ENCODE data around the gene MCM10. TPM values are rescaled to one million over a fixed set of nuclear protein-coding genes. Genes with fewer than 3 reads are reported as not detected.

Gene MCM10
- total and polyA plus RNA-seq, 2 of the 8 experiments (the other 6 are each of a cell fraction or from before 2014, with no cell fraction given) = 9.8 to 60.3 TPM

GRCh38 chr10:13191362-13191761 lies 30.0 kb downstream of the MCM10 start:
- H2BK5ac ChIP-seq (ENCODE audit: low read depth, low read length) = no peak overlapping the region
- H3K79me1 ChIP-seq (ENCODE audit: low read depth, low read length) = no peaks in the 10 kb centered on the region
- no peak overlapping the region for H2AFZ ChIP-seq (ENCODE audit: low read length)
- no peak overlapping the region for H4K91ac ChIP-seq (replicated peaks; ENCODE audit: insufficient read length, low read length)
- H3K14ac ChIP-seq (ENCODE audit: insufficient read length) = no peak overlapping the region
- peaks cover 0 to 2% of the 10 kb centered on the region in 2 experiments for H4K20me1 ChIP-seq (replicated peaks in 1 of 2; ENCODE audit: control insufficient read depth in 1 of 2, insufficient read depth in 2 of 2, low read length in 2 of 2)
- peaks cover 36 to 90% (median 73%) of the 10 kb centered on the region in 4 experiments for H3K36me3 ChIP-seq (ENCODE audit: control insufficient read depth in 2 of 4, insufficient read depth in 4 of 4, low read length in 3 of 4)
- TF ChIP-seq SAP30 (IDR thresholded peaks at IDR 0.05; ENCODE audit: insufficient read depth, insufficient replicate concordance, low read length) (no peak), CBX5 (IDR thresholded peaks at IDR 0.05; ENCODE audit: low read depth, low read length) (no peak), POU5F1 (IDR thresholded peaks at IDR 0.05; ENCODE audit: low read depth, low read length) (no peak), KDM1A (IDR thresholded peaks at IDR 0.05; ENCODE audit: borderline replicate concordance, low read length) (no peak), TAF1 (IDR thresholded peaks at IDR 0.05; ENCODE audit: low read depth, low read length) (no peak), MAX (IDR thresholded peaks at IDR 0.05) (no peak), POLR2A (IDR thresholded peaks at IDR 0.05; ENCODE audit: control extremely low read depth in 1 of 2, low read depth in 2 of 2, low read length in 2 of 2) (no peak), KDM4A (IDR thresholded peaks at IDR 0.05; ENCODE audit: low read depth, low read length, severe bottlenecking) (no peak), JUN (IDR thresholded peaks at IDR 0.05; ENCODE audit: low read depth, low read length) (no peak)
- no peak overlapping the region for H2BK15ac ChIP-seq (ENCODE audit: low read length)
- no peaks in the 10 kb centered on the region for H3K79me2 ChIP-seq (ENCODE audit: control insufficient read depth in 1 of 2, insufficient read depth in 2 of 2, low read length in 2 of 2)
- no peak overlapping the region for H3K23ac ChIP-seq (ENCODE audit: insufficient read length)
- no peaks in the 10 kb centered on the region for H3K27me3 ChIP-seq (replicated peaks in 1 of 4; ENCODE audit: control insufficient read depth in 3 of 4, extremely low read depth in 1 of 4, insufficient read depth in 3 of 4, low read length in 3 of 4)
- H3K27ac ChIP-seq (ENCODE audit: low read depth, low read length) = no peak overlapping the region
- no peak overlapping the region for H2BK20ac ChIP-seq (ENCODE audit: low read length)
- CTCF ChIA-PET (ENCODE audit: partially characterized antibody) = no interaction called here
- POLR2A ChIA-PET (ENCODE audit: partially characterized antibody) = interaction anchor here (0.6 to 1.1 kb wide), 3 partner anchors 10 to 996 kb away, joined by 3 to 4 read pairs (median 3); partner anchors contain the start of genes CDC123 and NUDT5
- H4K5ac ChIP-seq (ENCODE audit: insufficient read length, low read depth, low read length) = no peak overlapping the region
- no peak overlapping the region for H2BK120ac ChIP-seq (replicated peaks; ENCODE audit: low read depth, low read length)
- H4K8ac ChIP-seq (ENCODE audit: extremely low read depth, insufficient read depth, low read length) = no peak overlapping the region
- DNase-seq (ENCODE audit: low read depth in 1 of 2, low spot score in 2 of 2) (no peak), FAIRE-seq (peak; percentile 7)
- WGBS, 2 experiments (ENCODE audit: extremely low coverage in 1 of 2, insufficient coverage in 1 of 2, insufficient read length in 1 of 2, insufficient replicate concordance in 2 of 2, low coverage in 1 of 2, low lambda C conversion rate in 2 of 2, missing lambda C conversion rate in 1 of 2) = 97% methylated on average over 5 of the region's 5 CpGs; no CpG with 5 or more reads in 1 of the 2 experiments
- no peak overlapping the region for H3K18ac ChIP-seq (ENCODE audit: extremely low read depth, low read length)
- no peaks in the 10 kb centered on the region for H3K23me2 ChIP-seq (ENCODE audit: low read depth, low read length)
- no peaks in the 10 kb centered on the region for H3K9me3 ChIP-seq (ENCODE audit: insufficient read depth in 2 of 2, low read depth in 1 of 2, low read length in 1 of 2)
- no peak overlapping the region for H3K9ac ChIP-seq (replicated peaks in 1 of 4; ENCODE audit: extremely low read depth in 1 of 4, low read depth in 3 of 4, low read length in 3 of 4)
- H2AK5ac ChIP-seq (ENCODE audit: low read depth, low read length) = no peak overlapping the region
- H3K4ac ChIP-seq (replicated peaks; ENCODE audit: insufficient read length, low read depth, low read length) = no peak overlapping the region
- H3K4me3 ChIP-seq (ENCODE audit: extremely low read depth in 1 of 4, insufficient read depth in 2 of 4, low read depth in 3 of 4, low read length in 4 of 4) = no peak overlapping the region
- H2BK12ac ChIP-seq (ENCODE audit: low read depth, low read length) = no peak overlapping the region
- no peak overlapping the region for H3K4me2 ChIP-seq (ENCODE audit: insufficient read depth in 1 of 2, low read depth in 2 of 2, low read length in 2 of 2)
- no peak overlapping the region for H3K56ac ChIP-seq (replicated peaks; ENCODE audit: insufficient read length, low read depth, low read length)
- H3K4me1 ChIP-seq (replicated peaks in 1 of 4; ENCODE audit: control insufficient read depth in 3 of 4, insufficient read depth in 4 of 4, low read length in 3 of 4) = no peaks in the 10 kb centered on the region

Data from H1 (cell line).